Brain microvascular endothelial cell (primary cell): ENCODE measurements around the gene CP.
"Not testable (repeated sequence)": the region's sequence is repeated elsewhere in the genome, so short reads cannot be mapped to it uniquely, and the experiment has no call there.

Source experiments
- DNase-seq: peaks from one replicate; pipeline ENCODE4 v3.0.0-alpha.2; 2020
- H3K27ac ChIP-seq: fragments of 250-450 bp; sonication (Bioruptor Pico); 2 replicates; pipeline ENCODE4 v1.5.1; 2020; ENCODE audit warnings: mild to moderate bottlenecking, moderate library complexity
- H3K27me3 ChIP-seq: fragments of 250-450 bp; sonication (Bioruptor Pico); replicated peaks from 2 replicates; pipeline ENCODE4 v1.5.1; 2020; ENCODE audit warnings: mild to moderate bottlenecking
- H3K36me3 ChIP-seq: fragments of 250-450 bp; sonication (Bioruptor Pico); replicated peaks from 2 replicates; pipeline ENCODE4 v1.5.1; 2020; ENCODE audit warnings: mild to moderate bottlenecking
- H3K4me3 ChIP-seq: 2 replicates; pipeline ENCODE4 v1.5.1; 2011; ENCODE audit warnings: low read depth, mild to moderate bottlenecking, control low read depth, low read length, moderate library complexity
- CTCF ChIP-seq: IDR thresholded peaks from 2 replicates; pipeline ENCODE4 v1.5.1; 2011; ENCODE audit warnings: low read depth, mild to moderate bottlenecking, moderate library complexity, low read length, control low read depth, inconsistent platforms; ENCODE audit errors: missing control alignments
- in situ Hi-C: cut with HindIII; loops from 2 replicates; pipeline ENCODE4 v1.10.0; 2017; ENCODE audit warnings: low sequenced_read_pairs, low pct_ligation_motif_present

The CP gene

GRCh38 chr3:149233323-149233722 is 11.7 kb upstream of the CP start:
- Histone ChIP-seq H3K27ac (no peak overlapping the region), H3K27me3 (no peaks in the 10 kb centered on the region), H3K4me3 (no peak overlapping the region), H3K36me3 (no peaks in the 10 kb centered on the region)
- in situ Hi-C loops = no loop called here
- DNase-seq = no peak
- TF ChIP-seq CTCF = no peak

GRCh38 chr3:149231871-149232270 is 10.2 kb upstream of the CP start:
- no peak overlapping the region for H3K4me3 ChIP-seq
- no peak overlapping the region for H3K27ac ChIP-seq
- H3K27me3 ChIP-seq = no peaks in the 10 kb centered on the region
- H3K36me3 ChIP-seq = no peaks in the 10 kb centered on the region
- DNase-seq = no peak
- in situ Hi-C loops = no loop called here
- TF ChIP-seq CTCF = no peak

GRCh38 chr3:149227591-149228268 is 6.1 kb upstream of the CP start:
- DNase-seq = no peak
- Histone ChIP-seq H3K27me3 (no peaks in the 10 kb centered on the region), H3K27ac (no peak overlapping the region), H3K4me3 (no peak overlapping the region), H3K36me3 (no peaks in the 10 kb centered on the region)
- no peak for TF ChIP-seq CTCF
- in situ Hi-C loops = no loop called here

GRCh38 chr3:149226776-149227175 is 5.1 kb upstream of the CP start:
- Histone ChIP-seq H3K4me3 (no peak overlapping the region), H3K27ac (no peak overlapping the region), H3K36me3 (no peaks in the 10 kb centered on the region), H3K27me3 (no peaks in the 10 kb centered on the region)
- no peak for DNase-seq
- in situ Hi-C loops = no loop called here
- TF ChIP-seq CTCF = no peak

- Histone ChIP-seq H3K27me3 (no peaks in the 10 kb centered on the region), H3K4me3 (peak overlapping the region; percentile 20), H3K36me3 (no peaks in the 10 kb centered on the region), H3K27ac (peak overlapping the region; percentile 90)
- in situ Hi-C loops = no loop called here
- peak; percentile 81 for DNase-seq
- no peak for TF ChIP-seq CTCF
Observed at GRCh38 chr3:149224736-149225594, 3.3 kb upstream of the CP start.

- Histone ChIP-seq H3K36me3 (no peaks in the 10 kb centered on the region), H3K4me3 (no peak overlapping the region), H3K27ac (no peak overlapping the region), H3K27me3 (no peaks in the 10 kb centered on the region)
- TF ChIP-seq CTCF = no peak
- in situ Hi-C loops = no loop called here
- no peak for DNase-seq
Observed at GRCh38 chr3:149223461-149223820, 1.8 kb upstream of the CP start.

GRCh38 chr3:149219380-149220121 is 2.1 kb downstream of the CP start:
- H3K27ac ChIP-seq, H3K36me3 ChIP-seq, in situ Hi-C loops, H3K27me3 ChIP-seq, H3K4me3 ChIP-seq, DNase-seq: not testable (repeated sequence)
